Calu3 (cell line): ENCODE results near the gene LLPH. TPM values are rescaled to one million over a fixed set of nuclear protein-coding genes. Genes with fewer than 3 reads are reported as not detected.

Experiments
- BruUV-seq: library from RNA; stranded (reverse); fragments of 400-500 nt; replicated peaks from 2 replicates; lab custom pipeline; 2021; lab: Mats Ljungman, UMichigan
- CTCF ChIA-PET: fragments of 300-600 bp; sonication (Branson Sonifier 250); formaldehyde crosslinking; loops from one replicate; lab custom pipeline; 2022; ENCODE audit warnings: antibody characterized with exemption; lab: Charles Lee
- DNase-seq: peaks from one replicate; pipeline ENCODE4 v3.0.0; 2022
- H3K27ac Mint-ChIP-seq: one replicate; pipeline ENCODE4 v1.8.0; 2022; ENCODE audit warnings: mixed read lengths; ENCODE audit not compliant: unreplicated experiment
- H3K27me3 Mint-ChIP-seq: one replicate; pipeline ENCODE4 v1.8.0; 2022; ENCODE audit warnings: mixed read lengths; ENCODE audit not compliant: unreplicated experiment
- H3K36me3 Mint-ChIP-seq: one replicate; pipeline ENCODE4 v1.8.0; 2022; ENCODE audit warnings: mild to moderate bottlenecking, moderate library complexity, mixed read lengths; ENCODE audit not compliant: insufficient read depth, unreplicated experiment
- H3K4me1 Mint-ChIP-seq: one replicate; pipeline ENCODE4 v1.8.0; 2022; ENCODE audit warnings: mild to moderate bottlenecking, low read depth, mixed read lengths; ENCODE audit not compliant: unreplicated experiment
- H3K4me3 Mint-ChIP-seq: one replicate; pipeline ENCODE4 v1.8.0; 2022; ENCODE audit warnings: mild to moderate bottlenecking, low read depth, moderate library complexity, mixed read lengths; ENCODE audit not compliant: unreplicated experiment
- H3K9me3 Mint-ChIP-seq: one replicate; pipeline ENCODE4 v1.8.0; 2022; ENCODE audit warnings: low read depth, mixed read lengths; ENCODE audit not compliant: unreplicated experiment
- intact Hi-C: fragments of 100-400 bp; cut with micrococcal nuclease; formaldehyde crosslinking; loops from one replicate; pipeline ENCODE4 v1.10.0; 2022; ENCODE audit not compliant: unreplicated experiment
- total RNA-seq: library from RNA; stranded (reverse); gene quantifications from 2 replicates; pipeline ENCODE4 v1.2.3, GENCODE V29; 2022
- TF ChIP-seq, protein P1 (sequence below): fragments of 200-600 bp; IDR thresholded peaks from one replicate; pipeline ENCODE4 v1.8.0; 2022; ENCODE audit warnings: antibody characterized with exemption; ENCODE audit not compliant: unreplicated experiment

Gene LLPH
- total RNA-seq, 1 experiment from 2014 or later: 46.6 TPM

DNA sequence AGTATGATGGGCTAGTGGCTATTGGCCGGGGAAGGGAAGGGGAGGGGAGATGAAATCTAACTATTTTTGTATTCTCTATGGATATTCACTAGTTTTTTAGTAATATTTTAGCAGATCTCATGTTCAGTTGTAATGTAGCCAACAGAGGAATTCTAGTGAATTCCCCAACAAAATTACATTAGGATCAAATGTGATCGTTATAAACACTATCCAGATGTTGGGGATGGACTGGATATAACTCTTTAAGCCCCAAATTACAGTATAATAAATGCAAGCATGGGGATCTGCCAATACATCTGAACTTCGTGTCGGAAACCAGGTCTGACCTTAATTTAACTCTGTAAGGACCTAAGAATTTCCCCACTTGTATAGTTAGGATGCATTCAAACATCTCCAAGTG, 21.5 kb downstream of the LLPH start:
- no TSS peak for BruUV-seq

DNA sequence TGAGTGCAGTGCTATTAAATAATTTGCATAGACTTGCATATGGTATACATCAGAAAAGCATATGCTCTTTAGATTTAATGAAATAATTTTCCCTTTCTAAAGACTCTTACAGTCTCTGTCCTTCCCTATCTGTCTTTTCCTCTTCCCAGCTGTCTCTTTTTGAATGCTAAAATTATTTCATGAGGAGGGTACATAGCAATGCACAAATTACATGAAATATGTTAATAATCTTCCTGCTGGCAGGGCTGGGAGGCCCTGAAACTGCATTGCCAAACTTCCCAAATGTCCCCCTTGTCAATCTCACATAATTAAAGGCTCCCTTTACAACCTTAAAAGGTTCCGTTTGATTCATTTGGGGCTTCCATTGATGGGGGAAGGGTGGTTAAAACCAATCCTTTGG, 22.2 kb downstream of the LLPH start:
- intact Hi-C loops: no loop called here
- Mint-ChIP-seq H3K9me3 (no peaks in the 10 kb centered on the region), H3K27me3 (peaks cover 16% of the 10 kb centered on the region), H3K27ac (no peak overlapping the region), H3K4me3 (no peak overlapping the region), H3K36me3 (no peaks in the 10 kb centered on the region), H3K4me1 (peaks cover 7% of the 10 kb centered on the region)
- DNase-seq: no peak
- TF ChIP-seq, protein P1, sequence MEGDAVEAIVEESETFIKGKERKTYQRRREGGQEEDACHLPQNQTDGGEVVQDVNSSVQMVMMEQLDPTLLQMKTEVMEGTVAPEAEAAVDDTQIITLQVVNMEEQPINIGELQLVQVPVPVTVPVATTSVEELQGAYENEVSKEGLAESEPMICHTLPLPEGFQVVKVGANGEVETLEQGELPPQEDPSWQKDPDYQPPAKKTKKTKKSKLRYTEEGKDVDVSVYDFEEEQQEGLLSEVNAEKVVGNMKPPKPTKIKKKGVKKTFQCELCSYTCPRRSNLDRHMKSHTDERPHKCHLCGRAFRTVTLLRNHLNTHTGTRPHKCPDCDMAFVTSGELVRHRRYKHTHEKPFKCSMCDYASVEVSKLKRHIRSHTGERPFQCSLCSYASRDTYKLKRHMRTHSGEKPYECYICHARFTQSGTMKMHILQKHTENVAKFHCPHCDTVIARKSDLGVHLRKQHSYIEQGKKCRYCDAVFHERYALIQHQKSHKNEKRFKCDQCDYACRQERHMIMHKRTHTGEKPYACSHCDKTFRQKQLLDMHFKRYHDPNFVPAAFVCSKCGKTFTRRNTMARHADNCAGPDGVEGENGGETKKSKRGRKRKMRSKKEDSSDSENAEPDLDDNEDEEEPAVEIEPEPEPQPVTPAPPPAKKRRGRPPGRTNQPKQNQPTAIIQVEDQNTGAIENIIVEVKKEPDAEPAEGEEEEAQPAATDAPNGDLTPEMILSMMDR: no peak
- CTCF ChIA-PET: no interaction called here
- no TSS peak for BruUV-seq

More for the DNA sequence above, 21.5 kb downstream of the LLPH start:
- no peaks in the 10 kb centered on the region for H3K9me3 Mint-ChIP-seq
- no peak overlapping the region for H3K27ac Mint-ChIP-seq
- CTCF ChIA-PET: interaction anchor here (1.0 kb wide), 1 partner anchor 12 kb away, joined by 5 read pairs; no protein-coding TSS in a partner anchor
- intact Hi-C loops: no loop called here
- peaks cover 7% of the 10 kb centered on the region for H3K4me1 Mint-ChIP-seq
- TF ChIP-seq, protein P1: no peak
- no peaks in the 10 kb centered on the region for H3K36me3 Mint-ChIP-seq
- no peak for DNase-seq
- H3K27me3 Mint-ChIP-seq: peaks cover 13% of the 10 kb centered on the region
- H3K4me3 Mint-ChIP-seq: no peak overlapping the region

DNA sequence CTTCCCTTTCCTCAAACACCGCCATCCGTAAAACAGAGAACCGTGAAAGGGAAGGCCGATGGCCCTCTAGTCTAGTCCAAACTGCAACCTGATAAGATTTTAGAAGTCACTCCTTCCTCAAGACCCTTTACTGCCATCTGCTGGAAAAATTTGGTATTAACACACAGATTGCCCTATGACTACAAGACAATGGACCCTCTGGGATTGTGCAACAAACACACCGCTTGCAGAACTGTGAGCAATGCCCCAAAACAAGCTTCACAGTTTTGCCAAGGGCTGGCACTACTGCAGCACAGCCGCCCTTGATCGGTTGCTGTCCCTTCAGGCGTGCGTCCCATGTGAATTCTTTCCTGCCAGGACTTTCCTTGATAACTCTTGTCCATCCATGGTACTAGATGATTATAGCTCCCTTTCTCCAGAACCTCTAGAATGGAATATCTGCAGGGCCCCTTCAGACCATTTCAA, 23.1 kb downstream of the LLPH start:
- H3K36me3 Mint-ChIP-seq: no peaks in the 10 kb centered on the region
- peaks cover 25% of the 10 kb centered on the region for H3K27me3 Mint-ChIP-seq
- H3K4me1 Mint-ChIP-seq: peaks cover 7% of the 10 kb centered on the region
- TF ChIP-seq, protein P1: peak; percentile 78
- CTCF ChIA-PET: interaction anchor here (0.7 kb wide), 2 partner anchors 70 to 551 kb away, joined by 3 to 4 read pairs; no protein-coding TSS in a partner anchor
- H3K9me3 Mint-ChIP-seq: no peaks in the 10 kb centered on the region
- H3K4me3 Mint-ChIP-seq: no peak overlapping the region
- no TSS peak for BruUV-seq
- H3K27ac Mint-ChIP-seq: no peak overlapping the region
- DNase-seq: peak; percentile 88
- intact Hi-C loops: loop anchor here (1.0 kb wide), 1 partner anchor 801 kb away; no protein-coding TSS in a partner anchor

DNA sequence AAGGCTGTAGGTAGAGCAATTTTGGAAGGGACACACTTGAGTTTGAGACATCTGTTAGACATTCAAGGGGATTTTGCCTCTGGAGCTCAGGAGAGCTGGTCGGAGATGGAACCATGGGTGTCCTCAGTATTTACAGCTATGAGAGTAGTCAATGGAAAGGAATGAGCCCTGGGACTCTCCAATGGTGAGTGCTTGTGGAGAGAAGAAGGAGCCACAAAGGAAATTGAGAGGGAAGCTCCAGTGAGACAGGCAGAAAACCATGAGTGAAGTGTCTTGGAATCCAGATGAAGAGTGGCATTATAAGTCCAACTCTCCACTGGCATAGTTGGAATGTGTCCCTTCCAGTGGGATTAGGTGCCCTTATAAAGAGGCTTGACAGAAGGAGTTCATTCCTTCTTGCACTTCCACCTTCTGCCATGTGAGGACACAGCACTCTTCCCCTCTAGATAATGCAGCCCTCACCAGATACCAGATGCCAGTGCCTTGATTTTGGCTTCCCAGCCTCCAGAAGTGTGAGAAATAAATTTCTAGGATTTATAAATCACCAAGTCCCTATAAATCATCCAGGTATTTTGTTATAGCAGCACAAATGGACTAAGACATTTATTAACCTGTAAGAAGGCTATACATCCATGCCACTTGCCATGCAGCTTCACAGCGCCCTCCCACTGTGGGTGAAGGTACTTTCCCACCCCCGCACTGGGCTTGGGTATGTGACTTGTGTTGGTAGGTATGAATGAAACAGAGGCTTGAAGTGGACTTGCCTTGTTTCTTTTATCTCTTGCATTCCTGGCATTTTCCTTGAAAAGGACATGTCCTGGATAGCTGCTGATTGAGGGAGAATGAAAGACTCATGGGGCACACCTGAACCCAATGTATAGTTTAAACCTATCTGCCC, 27.3 kb downstream of the LLPH start:
- no TSS peak for BruUV-seq
- Mint-ChIP-seq H3K27me3 (peaks cover 50% of the 10 kb centered on the region), H3K4me1 (peaks cover 7% of the 10 kb centered on the region), H3K9me3 (peaks cover 5% of the 10 kb centered on the region), H3K27ac (no peak overlapping the region), H3K4me3 (no peak overlapping the region), H3K36me3 (no peaks in the 10 kb centered on the region)
- peak; percentile 12 for DNase-seq
- intact Hi-C loops: no loop called here
- TF ChIP-seq, protein P1: no peak
- CTCF ChIA-PET: no interaction called here
